ENCODE measurements around the gene PIGU.

Gene PIGU

GRCh38 chr20:34654207-34654744, 22.6 kb downstream of the PIGU start:
- no peak for DNase-seq (ENCODE audit: low spot score)

GRCh38 chr20:34651200-34651599, 25.7 kb downstream of the PIGU start:
- DNase-seq (ENCODE audit: low spot score) = no peak

- no peak for DNase-seq (ENCODE audit: low spot score)
Observed at GRCh38 chr20:34647737-34648136, 29.2 kb downstream of the PIGU start.

GRCh38 chr20:34644951-34645350, 31.9 kb downstream of the PIGU start:
- no peak for DNase-seq (ENCODE audit: low spot score)

GRCh38 chr20:34644345-34644744, 32.5 kb downstream of the PIGU start:
- DNase-seq (ENCODE audit: low spot score) = no peak

GRCh38 chr20:34643928-34644327, 33.0 kb downstream of the PIGU start:
- no peak for DNase-seq (ENCODE audit: low spot score)

- no peak for DNase-seq (ENCODE audit: low spot score)
Observed at GRCh38 chr20:34642009-34642408, 34.9 kb downstream of the PIGU start.

GRCh38 chr20:34639755-34640222, 37.1 kb downstream of the PIGU start:
- no peak for DNase-seq (ENCODE audit: low spot score)

- DNase-seq (ENCODE audit: low spot score) = no peak
Observed at GRCh38 chr20:34638532-34638931, 38.4 kb downstream of the PIGU start.

GRCh38 chr20:34638039-34638292, 38.9 kb downstream of the PIGU start:
- no peak for DNase-seq (ENCODE audit: low spot score)

- no peak for DNase-seq (ENCODE audit: low spot score)
Observed at GRCh38 chr20:34637245-34638038, 39.5 kb downstream of the PIGU start.

GRCh38 chr20:34636648-34637047, 40.2 kb downstream of the PIGU start:
- no peak for DNase-seq (ENCODE audit: low spot score)

GRCh38 chr20:34634392-34634791, 42.5 kb downstream of the PIGU start:
- no peak for DNase-seq (ENCODE audit: low spot score)

GRCh38 chr20:34632870-34633452, 43.9 kb downstream of the PIGU start:
- peak; percentile 53 for DNase-seq (ENCODE audit: low spot score)

GRCh38 chr20:34629904-34630303, 47.0 kb downstream of the PIGU start:
- DNase-seq (ENCODE audit: low spot score) = no peak

GRCh38 chr20:34629342-34629741, 47.5 kb downstream of the PIGU start:
- no peak for DNase-seq (ENCODE audit: low spot score)

GRCh38 chr20:34628026-34628425, 48.9 kb downstream of the PIGU start:
- no peak for DNase-seq (ENCODE audit: low spot score)

- DNase-seq (ENCODE audit: low spot score) = no peak
Observed at GRCh38 chr20:34627458-34627857, 49.4 kb downstream of the PIGU start.

GRCh38 chr20:34626992-34627391, 49.9 kb downstream of the PIGU start:
- no peak for DNase-seq (ENCODE audit: low spot score)

GRCh38 chr20:34624629-34625028, 52.3 kb downstream of the PIGU start:
- DNase-seq (ENCODE audit: low spot score) = no peak

GRCh38 chr20:34622821-34623451, 54.0 kb downstream of the PIGU start:
- no peak for DNase-seq (ENCODE audit: low spot score)

- peak; percentile 40 for DNase-seq (ENCODE audit: low spot score)
Observed at GRCh38 chr20:34621383-34622367, 55.2 kb downstream of the PIGU start.

All from HuH-7 (cell line).